Measurements from ENCODE around the gene DHRSX.
"Not testable (repeated sequence)": the region's sequence is repeated elsewhere in the genome, so short reads cannot be mapped to it uniquely, and the experiment has no call there.

Gene DHRSX

DNA sequence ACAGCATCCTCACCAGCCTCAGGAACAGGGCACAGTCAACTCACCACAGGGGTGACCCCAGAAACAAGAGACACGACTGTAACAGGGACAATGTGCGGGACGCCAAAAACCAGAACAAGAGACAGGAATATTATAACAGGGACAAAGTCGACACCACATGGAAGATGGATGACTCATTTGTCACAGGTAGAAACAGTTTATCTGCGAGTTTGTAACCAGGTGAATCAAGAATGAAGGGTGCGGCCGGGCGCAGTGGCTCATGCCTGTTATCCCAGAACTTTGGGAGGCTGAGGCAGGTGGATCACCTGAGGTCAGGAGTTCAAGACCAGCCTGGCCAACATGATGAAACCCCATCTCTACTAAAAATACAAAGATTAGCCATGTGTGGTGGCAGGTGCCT, 44.7 kb downstream of the DHRSX start:
- not testable (repeated sequence) for DNase-seq (ENCODE audit: low read depth)

GRCh38 chrX:2454620-2455019, 46.2 kb downstream of the DHRSX start:
- not testable (repeated sequence) for DNase-seq (ENCODE audit: low read depth)

DNA sequence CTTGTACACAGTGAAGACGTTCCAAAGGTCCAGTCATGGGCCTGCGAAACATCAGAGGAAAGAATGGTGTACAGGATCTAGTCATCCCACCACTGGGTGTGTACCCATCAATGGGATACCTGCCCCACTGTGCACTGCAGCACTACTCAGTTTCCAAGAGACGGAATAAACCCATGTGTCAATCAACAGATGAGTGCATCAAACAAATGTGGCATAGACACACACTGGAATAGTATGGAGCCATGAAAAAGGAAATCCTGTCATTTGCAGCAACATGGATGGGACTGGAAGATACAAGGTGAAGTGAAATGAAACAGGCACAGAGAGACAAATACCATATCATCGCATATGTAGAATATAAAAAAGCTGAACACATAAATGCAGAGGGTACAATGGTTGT, 48.0 kb downstream of the DHRSX start:
- no peak for DNase-seq (ENCODE audit: low read depth)

DNA sequence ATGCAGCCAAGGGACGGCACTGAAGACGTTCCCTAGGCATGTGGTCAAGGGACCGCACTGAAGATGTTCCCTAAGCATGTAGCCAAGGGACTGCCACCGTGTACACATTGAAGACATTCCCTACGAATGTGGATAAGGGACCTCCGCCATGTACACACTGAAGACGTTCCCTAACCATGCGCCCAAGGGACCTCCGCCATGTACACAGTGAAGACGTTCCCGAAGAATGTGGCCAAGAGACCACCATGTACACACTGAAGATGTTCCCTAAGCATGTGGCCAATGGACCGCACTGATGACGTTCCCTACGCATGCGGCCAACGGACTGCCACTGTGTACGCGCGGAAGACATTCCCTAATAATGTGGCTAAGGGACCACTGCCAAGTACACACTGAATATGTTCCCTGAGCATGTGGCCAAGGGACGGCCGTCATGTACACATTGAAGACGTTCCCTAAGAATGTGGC, 48.4 kb downstream of the DHRSX start:
- no peak for DNase-seq (ENCODE audit: low read depth)

GRCh38 chrX:2451501-2452316, 49.1 kb downstream of the DHRSX start:
- DNase-seq (ENCODE audit: low read depth), result no peak

GRCh38 chrX:2450681-2451080, 50.1 kb downstream of the DHRSX start:
- DNase-seq (ENCODE audit: low read depth), result no peak

DNA sequence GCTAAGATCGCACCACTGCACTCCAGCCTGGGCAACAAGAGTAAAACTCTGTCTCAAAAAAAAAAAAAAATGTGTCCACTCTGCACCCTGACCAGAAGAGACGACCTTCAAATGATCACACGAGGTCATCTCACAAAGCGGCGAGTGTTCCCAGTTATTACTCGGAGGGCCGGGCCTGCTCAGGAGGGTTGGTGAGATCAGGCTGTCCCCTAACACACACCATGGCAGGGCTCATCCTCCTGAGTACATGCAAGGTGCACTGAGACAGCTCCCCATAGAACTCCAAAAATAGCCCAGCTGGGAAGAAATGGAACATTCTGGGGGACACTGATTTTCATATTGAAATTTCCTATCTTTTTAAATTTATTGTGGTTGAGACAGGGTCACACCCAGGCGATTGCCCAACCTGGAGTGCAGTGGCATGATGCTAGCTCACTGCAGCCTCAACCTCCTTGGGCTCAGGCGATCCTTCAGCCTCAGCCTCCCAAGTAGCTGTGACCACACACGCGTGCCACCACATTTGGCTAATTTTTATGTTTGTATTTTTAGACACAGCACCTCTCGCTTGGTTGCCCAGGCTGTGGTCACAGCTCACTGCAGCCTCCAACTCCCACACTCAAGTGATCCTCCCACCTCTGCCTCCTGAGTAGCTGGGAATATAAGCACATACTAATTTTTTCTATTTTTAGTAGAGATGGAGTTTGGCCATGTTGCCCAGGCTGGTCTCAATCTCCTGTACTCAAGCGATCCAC, 51.5 kb downstream of the DHRSX start:
- DNase-seq (ENCODE audit: low read depth), result no peak

DNA sequence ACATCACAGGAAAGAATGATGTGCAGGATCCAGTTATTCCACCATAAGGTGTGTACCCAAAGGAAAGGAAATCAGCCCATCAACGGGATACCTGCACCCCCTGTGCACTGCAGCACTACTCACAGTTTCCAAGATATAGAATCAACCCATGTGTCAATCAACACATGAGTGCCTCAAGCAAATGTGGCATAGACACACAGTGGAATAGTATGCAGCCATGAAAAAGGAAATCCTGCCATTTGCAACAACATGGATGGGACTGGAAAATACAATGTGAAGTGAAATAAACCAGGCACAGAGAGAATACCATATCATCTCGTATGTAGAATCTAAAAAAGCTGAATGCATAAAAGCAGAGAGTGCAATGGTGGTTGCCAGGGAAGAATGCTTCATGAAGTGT, 53.3 kb downstream of the DHRSX start:
- no peak for DNase-seq (ENCODE audit: low read depth)

DNA sequence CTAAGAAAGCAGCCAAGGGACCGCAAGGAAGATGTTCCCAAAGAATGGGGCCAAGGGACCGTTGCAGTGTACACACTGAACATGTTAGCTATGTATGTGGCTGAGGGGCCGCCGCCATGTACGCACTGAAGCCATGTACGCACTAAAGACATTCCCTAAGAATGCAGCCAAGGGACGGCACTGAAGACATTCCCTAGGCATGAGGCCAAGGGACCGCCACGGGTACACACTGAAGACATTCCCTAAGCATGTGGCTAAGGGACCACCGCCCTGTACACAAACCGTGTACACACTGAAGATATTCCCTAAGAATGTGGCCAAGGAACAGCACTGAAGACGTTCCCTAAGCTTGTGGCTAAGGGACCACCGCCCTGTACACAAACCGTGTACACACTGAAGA, 54.0 kb downstream of the DHRSX start:
- DNase-seq (ENCODE audit: low read depth), result no peak

DNA sequence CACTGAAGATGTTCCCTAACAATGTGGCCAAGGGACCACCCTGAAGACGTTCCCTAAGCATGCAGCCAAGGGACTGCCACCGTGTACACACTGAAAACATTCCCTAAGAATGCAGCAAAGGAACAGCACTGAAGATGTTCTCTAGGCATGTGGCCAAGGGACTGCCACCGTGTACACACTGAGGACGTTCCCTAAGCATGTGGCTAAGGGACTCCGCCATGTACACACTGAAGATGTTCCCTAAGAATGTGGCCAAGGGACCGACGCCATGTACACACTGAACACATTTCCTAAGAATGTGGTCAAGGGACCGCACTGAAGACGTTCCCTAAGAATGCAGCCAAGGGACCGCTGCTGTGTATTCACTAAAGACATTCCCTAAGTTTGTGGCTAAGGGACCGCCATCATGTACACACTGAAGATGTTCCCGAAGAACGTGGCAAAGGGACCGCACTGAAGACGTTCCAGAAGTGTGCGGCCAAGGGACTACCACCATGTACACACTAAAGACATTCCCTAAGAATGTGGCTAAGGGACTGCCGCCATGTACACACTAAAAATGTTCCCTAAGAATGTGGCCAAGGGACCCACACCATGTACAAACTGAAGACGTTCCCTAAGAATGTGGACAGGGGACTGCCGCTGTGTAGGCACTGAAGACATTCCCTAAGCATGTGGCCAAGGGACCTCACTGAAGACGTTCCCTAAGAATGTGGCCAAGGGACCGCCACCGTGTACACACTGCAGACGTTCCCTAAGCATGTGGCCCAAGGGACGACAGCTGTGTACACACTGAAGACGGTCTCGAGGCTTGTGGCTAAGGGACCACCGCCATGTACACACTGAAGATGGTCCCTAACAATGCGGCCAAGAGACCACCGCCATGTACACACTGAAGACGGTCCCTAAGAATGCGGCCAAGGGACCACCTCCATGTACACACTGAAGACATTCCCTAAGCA, 54.8 kb downstream of the DHRSX start:
- no peak for DNase-seq (ENCODE audit: low read depth)

DNA sequence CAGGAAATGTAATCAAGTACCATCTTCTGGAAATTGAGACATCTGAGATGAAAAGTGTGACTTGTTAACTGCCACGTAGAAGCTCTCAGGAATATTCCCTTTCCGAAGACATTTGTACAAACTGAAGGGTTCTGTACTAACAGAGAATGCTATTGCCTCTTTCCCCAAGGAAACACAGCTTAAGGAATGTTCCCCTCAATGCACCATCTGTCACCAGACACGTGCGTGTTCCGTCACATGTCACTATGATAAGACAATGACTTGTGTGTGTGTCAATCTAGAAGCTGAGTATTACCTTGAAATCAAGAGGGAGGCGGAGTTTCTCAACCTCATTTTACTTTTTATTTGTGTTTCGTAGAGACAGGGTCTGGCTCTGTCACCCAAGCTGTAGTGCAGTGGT, 58.1 kb downstream of the DHRSX start:
- no peak for DNase-seq (ENCODE audit: low read depth)

DNA sequence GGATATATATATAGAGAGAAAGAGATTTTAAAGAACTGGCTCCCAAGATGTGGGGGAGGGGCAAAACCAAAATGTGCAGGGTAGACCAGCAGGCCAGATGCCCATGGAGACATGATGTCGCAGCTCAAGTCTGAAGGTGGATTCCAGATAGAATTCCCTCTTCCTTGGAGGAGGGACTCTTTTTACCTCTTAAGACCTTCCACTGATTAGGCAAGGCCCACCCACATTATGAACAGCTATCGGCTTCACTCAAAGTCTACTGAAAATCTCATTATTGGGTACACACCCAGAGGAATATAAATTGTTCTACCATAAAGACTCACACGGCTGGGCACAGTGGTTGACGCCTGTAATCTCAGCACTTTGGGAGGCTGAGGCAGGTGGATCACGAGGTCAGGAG, 59.3 kb downstream of the DHRSX start:
- no peak for DNase-seq (ENCODE audit: low read depth)

DNA sequence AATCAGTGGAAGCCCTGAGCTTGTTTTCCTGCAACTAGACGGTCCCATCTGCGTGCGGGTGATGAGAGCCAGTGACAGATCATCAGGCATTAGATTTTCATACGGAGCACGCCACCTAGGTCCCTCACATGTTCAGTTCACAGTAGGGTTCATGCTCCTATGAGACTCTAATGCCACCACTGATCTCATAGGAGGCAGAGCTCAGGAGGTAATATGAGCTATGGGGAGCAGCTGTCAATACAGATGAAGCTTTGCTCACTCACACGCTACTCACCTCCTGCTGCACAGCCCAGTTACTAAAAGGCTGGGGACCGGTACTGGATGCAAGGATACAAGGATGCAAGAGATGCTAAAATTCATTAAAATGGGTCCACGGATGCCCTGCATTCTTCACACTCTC, 61.2 kb downstream of the DHRSX start:
- no peak for DNase-seq (ENCODE audit: low read depth)

GRCh38 chrX:2435465-2435864, 65.3 kb downstream of the DHRSX start:
- DNase-seq (ENCODE audit: low read depth), result no peak

DNA sequence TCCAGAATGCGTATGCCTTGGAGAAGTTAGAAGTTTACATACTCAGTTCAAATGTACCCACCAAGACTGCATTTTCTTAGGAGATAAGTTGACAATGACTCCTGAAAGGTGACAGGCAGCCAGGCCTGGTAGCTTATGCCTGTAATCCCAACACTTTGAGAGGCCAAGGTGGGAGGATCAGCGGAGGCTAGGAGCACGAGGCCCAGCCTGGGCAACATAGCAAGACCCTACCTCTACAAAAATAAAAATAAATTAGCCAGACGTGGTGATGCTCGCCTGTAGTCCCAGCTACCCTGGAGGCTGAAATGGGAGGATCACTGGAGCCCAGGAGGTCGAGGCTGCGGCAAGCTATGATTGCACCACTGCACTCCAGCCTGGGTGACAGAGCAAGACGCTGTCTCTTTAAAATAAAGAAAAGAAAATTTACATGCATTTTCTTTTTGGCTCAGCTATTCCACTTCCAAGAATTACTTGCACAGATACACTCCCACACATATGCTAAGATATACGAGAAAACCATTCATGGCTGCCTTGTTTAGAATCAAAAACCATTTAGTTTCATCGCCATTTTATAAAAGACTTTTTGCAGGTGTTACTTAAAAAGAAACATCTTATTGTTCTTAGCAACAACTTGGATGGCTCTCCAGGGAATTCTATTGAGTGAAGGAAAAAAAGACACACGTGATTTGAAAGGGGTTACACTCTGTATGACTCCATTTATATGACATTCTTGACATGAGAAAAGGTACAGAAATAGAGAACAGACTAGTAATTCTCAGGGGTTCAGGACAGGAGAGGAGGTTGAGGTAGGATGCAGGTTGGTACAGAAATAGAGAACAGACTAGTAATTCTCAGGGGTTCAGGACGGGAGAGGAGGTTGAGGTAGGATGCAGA, 66.3 kb downstream of the DHRSX start:
- no peak for DNase-seq (ENCODE audit: low read depth)

GRCh38 chrX:2432298-2432863, 68.4 kb downstream of the DHRSX start:
- DNase-seq (ENCODE audit: low read depth), result no peak

DNA sequence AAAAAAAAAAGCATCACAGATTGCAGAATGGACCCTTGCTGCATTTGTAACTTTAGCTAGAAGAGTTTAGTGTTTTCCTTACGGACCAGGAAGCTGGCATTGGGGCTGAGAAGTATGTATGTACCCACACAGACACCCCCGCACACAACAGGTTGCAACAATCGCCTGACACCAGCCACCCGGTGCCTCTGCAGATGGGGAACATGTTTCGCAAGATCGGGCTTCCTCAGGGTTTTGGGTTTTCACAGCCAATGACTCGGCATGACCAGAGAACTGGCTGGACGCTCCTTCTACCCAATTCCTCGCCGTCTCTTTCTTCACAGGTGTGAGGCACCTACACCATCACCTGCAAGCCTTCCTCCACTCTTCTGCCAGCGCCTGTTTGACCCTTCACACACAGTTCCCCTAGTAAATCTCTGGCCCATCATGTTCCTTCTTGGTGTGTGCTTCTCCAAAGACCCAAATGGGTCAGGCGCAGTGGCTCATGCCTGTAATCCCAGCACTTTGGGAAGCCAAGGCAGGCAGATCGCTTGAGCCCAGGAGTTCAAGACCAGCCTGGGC, 70.4 kb downstream of the DHRSX start:
- no peak for DNase-seq (ENCODE audit: low read depth)

DNA sequence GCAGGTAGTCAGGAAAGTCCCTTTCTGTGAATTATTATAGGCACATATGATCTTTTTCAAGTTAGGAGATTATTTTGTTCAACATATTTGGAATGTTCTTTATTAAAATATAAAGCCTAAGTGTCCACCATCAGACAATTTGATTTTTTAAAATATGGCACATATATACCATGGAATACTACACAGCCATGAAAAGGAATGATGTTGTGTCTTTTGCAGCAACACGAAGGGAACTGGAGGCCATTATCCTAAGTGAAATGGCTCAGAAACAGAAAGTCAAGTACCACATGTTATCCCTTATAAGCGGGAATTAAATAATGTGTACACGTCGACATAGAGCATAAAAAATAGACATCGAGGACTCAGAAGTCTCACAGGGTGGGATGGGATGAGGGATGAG, 73.0 kb downstream of the DHRSX start:
- DNase-seq (ENCODE audit: low read depth), result no peak

- no peak for DNase-seq (ENCODE audit: low read depth)
Observed at GRCh38 chrX:2427147-2427546, 73.6 kb downstream of the DHRSX start.

GRCh38 chrX:2426289-2426882, 74.4 kb downstream of the DHRSX start:
- no peak for DNase-seq (ENCODE audit: low read depth)
